Ishikawa (cell line): Measurements from ENCODE around the gene AGFG1.

Experiments used
- CEBPB ChIP-seq: IDR thresholded peaks from 2 replicates; pipeline ENCODE4 v1.6.1; 2012
- CREB1 ChIP-seq: IDR thresholded peaks from 2 replicates; pipeline ENCODE4 v1.6.1; 2012; ENCODE audit warnings: low read depth
- EP300 ChIP-seq: IDR thresholded peaks from 2 replicates; pipeline ENCODE4 v1.6.1; 2012; ENCODE audit warnings: borderline replicate concordance
- FOXM1 ChIP-seq: IDR thresholded peaks from 2 replicates; pipeline ENCODE4 v1.6.1; 2012; ENCODE audit warnings: low read depth, borderline replicate concordance
- MAX ChIP-seq: IDR thresholded peaks from 2 replicates; pipeline ENCODE4 v1.6.1; 2012
- NFIC ChIP-seq: IDR thresholded peaks from 2 replicates; pipeline ENCODE4 v1.6.1; 2012
- RAD21 ChIP-seq: IDR thresholded peaks from 2 replicates; pipeline ENCODE4 v1.6.1; 2012; ENCODE audit warnings: low read depth
- TAF1 ChIP-seq: IDR thresholded peaks from 2 replicates; pipeline ENCODE4 v1.6.1; 2012; ENCODE audit warnings: low read depth, mild to moderate bottlenecking
- ZBTB7A ChIP-seq: IDR thresholded peaks from 2 replicates; pipeline ENCODE4 v1.6.1; 2012; ENCODE audit warnings: low read depth
- TF ChIP-seq, protein P1 (sequence below): IDR thresholded peaks from 2 replicates; pipeline ENCODE4 v1.6.1; 2012; ENCODE audit warnings: low read depth, mild to moderate bottlenecking

DNA sequence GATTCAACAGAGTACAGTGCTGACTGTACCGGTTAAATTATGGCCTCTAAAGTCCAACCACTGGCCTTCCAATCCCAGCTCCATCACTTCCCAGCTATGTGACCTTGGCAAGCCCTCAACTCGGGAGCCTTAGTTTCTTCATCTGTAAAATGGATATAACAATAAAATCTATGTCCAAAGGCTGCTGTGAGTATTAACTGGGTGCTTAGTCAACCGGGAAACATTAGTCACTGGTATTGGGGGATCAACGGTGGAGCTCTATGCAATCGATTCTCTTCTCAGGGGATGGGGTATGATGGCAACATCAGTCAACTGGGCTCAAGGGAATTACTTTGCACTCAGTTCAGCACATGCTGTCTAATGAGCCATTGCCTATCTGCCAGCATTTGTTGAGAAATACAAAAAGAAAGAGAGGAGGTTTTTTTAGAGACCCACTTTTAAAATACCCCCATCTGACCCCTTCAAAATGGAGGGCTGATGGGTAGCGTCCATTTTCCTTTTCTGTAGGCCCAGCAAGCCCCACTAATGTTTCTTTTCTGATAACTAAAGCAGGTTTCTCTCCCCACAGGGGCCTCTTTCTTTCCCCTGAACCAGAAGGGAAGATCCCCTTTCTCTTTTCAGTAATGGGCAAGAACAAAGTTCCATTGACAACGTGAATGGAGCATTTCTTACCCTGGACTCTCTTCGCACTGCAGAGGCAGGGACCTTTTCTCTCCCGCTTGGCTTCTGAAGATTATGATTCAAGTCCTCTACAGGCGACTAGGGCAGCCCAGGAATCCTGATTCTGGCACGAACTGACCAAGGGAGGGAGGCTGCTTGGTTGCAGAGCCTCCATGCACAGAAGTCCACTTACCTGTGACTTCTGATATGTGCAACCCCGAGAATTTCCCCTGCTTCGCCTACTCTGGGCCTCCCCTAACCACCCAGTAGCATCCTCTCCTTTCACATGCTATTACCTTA, 8.7 kb upstream of the AGFG1 start:
- TF ChIP-seq CREB1 = no peak
- TF ChIP-seq EP300 = no peak
- TF ChIP-seq, protein P1, sequence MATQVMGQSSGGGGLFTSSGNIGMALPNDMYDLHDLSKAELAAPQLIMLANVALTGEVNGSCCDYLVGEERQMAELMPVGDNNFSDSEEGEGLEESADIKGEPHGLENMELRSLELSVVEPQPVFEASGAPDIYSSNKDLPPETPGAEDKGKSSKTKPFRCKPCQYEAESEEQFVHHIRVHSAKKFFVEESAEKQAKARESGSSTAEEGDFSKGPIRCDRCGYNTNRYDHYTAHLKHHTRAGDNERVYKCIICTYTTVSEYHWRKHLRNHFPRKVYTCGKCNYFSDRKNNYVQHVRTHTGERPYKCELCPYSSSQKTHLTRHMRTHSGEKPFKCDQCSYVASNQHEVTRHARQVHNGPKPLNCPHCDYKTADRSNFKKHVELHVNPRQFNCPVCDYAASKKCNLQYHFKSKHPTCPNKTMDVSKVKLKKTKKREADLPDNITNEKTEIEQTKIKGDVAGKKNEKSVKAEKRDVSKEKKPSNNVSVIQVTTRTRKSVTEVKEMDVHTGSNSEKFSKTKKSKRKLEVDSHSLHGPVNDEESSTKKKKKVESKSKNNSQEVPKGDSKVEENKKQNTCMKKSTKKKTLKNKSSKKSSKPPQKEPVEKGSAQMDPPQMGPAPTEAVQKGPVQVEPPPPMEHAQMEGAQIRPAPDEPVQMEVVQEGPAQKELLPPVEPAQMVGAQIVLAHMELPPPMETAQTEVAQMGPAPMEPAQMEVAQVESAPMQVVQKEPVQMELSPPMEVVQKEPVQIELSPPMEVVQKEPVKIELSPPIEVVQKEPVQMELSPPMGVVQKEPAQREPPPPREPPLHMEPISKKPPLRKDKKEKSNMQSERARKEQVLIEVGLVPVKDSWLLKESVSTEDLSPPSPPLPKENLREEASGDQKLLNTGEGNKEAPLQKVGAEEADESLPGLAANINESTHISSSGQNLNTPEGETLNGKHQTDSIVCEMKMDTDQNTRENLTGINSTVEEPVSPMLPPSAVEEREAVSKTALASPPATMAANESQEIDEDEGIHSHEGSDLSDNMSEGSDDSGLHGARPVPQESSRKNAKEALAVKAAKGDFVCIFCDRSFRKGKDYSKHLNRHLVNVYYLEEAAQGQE = no peak
- no peak for TF ChIP-seq RAD21
- TF ChIP-seq TAF1 = no peak
- TF ChIP-seq CEBPB = no peak
- TF ChIP-seq ZBTB7A = no peak
- TF ChIP-seq NFIC = no peak
- no peak for TF ChIP-seq FOXM1
- TF ChIP-seq MAX = no peak
